Keratinocyte (primary cell): Measurements from ENCODE around the gene HECTD4.

ENCODE experiments used
- CTCF ChIP-seq, 3 experiments: IDR thresholded peaks in 1 of 3; conservative IDR thresholded peaks in 1 of 3; optimal IDR thresholded peaks in 1 of 3; 2 replicates in 2 of 3; 3 replicates in 1 of 3; pipeline versions ENCODE3 to v1.5.1; 2011; ENCODE audit warnings: low read length in 3 of 3, mild to moderate bottlenecking in 3 of 3, moderate library complexity in 2 of 3, control low read depth in 1 of 3, inconsistent platforms in 1 of 3; ENCODE audit not compliant: insufficient read depth in 2 of 3; ENCODE audit errors: extremely low read depth in 1 of 3
- EZH2 ChIP-seq: IDR thresholded peaks from one replicate; pipeline ENCODE4 v1.6.1; 2012; ENCODE audit warnings: inconsistent platforms, mild to moderate bottlenecking, low read length, moderate library complexity

GRCh38 chr12:112207397-112207924, 174.8 kb downstream of the HECTD4 start:
- TF ChIP-seq CTCF (optimal IDR thresholded peaks at IDR 0.05 in 1 of 3, IDR thresholded peaks at IDR 0.05 in 1 of 3, conservative IDR thresholded peaks at IDR 0.05 in 1 of 3; ENCODE audit: extremely low read depth in 1 of 3, insufficient read depth in 2 of 3, low read length in 3 of 3): no peak
- TF ChIP-seq EZH2: no peak
